ENCODE measurements around the gene SBDS.
A peak's percentile ranks its signal among the peaks of the same experiment; 100 is the strongest.
"Not testable (repeated sequence)": the region's sequence is repeated elsewhere in the genome, so short reads cannot be mapped to it uniquely, and the experiment has no call there.

The SBDS gene

GRCh38 chr7:66994691-66995049 lies 716 bp downstream of the SBDS start:
- DNase-seq (ENCODE audit: low spot score), result peak; percentile 26

GRCh38 chr7:66994051-66994450 lies 1.3 kb downstream of the SBDS start:
- DNase-seq (ENCODE audit: low spot score), result not testable (repeated sequence)

DNA sequence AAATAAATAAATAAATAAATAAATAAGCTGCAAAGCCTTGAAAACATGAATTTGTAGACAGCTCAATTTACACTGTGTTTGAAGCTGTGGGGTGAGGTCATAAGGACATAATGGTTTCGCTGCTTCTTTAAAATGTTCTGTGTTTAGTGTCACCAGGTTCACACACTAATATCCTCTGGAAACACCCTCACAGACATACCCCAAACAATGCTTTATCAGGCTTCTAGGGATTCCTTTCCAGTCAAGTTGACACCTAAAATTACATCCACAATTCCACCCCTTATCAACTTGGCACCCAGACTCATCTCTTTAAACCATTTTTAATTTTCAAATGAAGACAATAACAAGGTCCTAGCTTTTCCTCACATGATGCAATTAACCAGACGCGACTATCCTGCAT lies 5.8 kb downstream of the SBDS start:
- not testable (repeated sequence) for DNase-seq (ENCODE audit: low spot score)

DNA sequence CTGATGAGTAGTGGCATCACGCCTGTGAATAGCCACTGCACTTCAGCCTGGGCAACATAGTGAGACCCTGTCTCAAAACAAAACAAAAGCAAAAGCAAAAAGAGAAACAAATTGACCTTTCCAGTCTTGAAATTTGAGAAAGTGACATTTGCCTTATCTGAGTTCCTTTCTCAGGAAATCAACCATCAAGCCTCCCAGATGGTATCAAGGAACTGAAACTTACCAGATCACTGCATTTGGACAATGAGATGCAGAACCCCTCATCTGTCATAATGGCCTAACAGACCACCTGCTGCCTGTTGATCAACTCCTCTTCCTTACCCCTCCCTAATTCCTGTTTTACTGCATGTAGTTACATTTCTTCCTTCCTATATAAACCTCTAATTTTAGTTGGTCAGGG lies 15.1 kb downstream of the SBDS start:
- not testable (repeated sequence) for DNase-seq (ENCODE audit: low spot score)

- not testable (repeated sequence) for DNase-seq (ENCODE audit: low spot score)
Observed at GRCh38 chr7:66979013-66979412, 16.4 kb downstream of the SBDS start.

DNA sequence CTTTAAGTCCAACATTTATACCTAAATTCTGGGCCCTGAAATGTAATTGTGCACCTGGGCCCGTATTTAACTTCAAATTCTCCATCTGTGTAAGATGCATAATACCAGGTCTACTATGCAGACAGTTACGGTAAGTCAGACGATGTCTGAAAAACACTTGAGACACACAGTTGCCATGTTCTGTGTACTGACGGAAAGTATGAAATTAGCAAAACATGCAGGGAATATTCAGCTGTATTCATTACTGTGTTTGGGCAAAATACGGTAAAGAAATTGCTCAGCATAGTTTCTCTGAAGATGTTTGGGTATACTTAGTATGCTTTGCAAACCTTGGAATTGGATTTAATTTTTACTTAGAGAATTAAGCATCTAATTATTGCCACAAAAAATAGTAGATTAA lies 17.1 kb downstream of the SBDS start:
- not testable (repeated sequence) for DNase-seq (ENCODE audit: low spot score)

GRCh38 chr7:66974986-66975590 lies 20.3 kb downstream of the SBDS start:
- DNase-seq (ENCODE audit: low spot score), result no peak

DNA sequence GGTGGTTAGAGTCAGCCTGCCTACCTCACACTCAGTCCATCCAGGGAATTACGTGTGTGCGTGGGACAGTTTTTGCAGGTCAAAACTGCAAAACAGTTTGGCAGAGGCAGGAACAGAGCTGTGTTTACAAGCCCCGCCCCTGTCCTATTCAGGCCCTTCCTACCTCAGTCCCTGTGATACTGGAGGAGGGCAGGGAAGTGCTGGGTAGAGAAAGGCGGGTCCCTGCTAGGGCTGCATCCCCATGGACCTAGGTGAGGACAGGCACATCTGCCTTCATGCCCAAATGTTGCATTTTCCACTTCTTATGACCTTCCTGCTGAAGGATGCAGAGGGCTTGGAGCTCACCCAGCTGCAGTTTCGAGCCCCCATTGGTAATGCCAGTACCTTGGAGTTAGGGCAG lies 25.1 kb downstream of the SBDS start:
- DNase-seq (ENCODE audit: low spot score), result no peak

DNA sequence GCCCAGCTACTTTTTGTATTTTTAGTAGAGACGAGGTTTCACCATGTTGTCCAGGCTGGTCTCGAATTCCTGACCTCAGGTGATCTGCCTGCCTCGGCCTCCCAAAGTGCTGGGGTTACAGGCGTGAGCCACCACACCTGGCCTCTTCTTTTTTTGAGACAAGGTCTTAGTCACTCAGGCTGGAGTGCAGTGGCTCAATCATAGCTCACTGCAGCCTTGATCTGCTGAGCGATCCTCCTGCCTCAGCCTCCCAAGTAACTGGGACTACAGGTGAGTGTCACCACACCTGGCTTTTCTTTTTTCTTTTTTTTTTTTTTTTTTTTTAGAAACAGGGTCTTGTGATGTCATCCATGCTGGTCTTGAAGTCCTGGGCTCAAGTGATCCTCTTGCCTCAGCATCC lies 26.4 kb downstream of the SBDS start:
- not testable (repeated sequence) for DNase-seq (ENCODE audit: low spot score)

DNA sequence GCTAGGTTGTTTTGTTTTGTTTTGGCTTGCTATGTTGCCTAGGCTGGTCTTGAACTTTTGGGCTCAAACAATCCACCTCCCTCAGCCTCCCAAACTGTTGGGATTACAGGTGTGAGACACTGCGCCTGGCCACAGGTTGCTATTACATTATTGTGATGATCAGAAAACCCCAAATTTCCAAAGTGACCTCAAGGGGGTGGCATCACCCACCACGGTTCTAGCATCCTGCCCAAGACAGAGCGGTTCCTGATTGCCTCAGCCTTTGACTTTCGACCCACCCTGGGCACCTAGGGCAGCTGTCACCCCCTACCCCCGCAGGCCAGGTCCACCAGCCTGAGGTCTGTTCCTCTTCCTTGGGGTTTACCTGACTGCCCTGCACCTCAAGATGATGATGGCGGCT lies 28.4 kb downstream of the SBDS start:
- no peak for DNase-seq (ENCODE audit: low spot score)

DNA sequence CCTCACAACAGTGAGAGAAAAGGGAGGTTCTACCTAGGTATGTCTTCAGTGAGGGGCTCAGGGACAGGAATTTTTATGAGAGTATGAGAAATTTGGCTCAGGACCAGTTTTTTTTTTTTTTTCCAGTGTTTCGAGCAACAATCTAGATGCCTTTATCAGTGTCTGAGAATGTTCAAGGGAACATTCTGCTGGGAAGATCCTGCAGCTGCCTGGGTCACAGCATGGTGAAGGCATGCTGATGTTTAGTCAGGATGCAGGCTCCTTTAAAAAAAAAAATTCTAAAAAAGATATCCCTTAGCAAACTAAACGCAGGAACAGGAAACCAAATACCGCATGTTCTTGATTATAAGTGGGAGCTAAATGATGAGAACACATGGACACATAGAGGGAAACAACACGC lies 31.0 kb downstream of the SBDS start:
- DNase-seq (ENCODE audit: low spot score), result no peak

- DNase-seq (ENCODE audit: low spot score), result no peak
Observed at GRCh38 chr7:66961096-66961495, 34.3 kb downstream of the SBDS start.

- no peak for DNase-seq (ENCODE audit: low spot score)
Observed at GRCh38 chr7:66960192-66960591, 35.2 kb downstream of the SBDS start.

DNA sequence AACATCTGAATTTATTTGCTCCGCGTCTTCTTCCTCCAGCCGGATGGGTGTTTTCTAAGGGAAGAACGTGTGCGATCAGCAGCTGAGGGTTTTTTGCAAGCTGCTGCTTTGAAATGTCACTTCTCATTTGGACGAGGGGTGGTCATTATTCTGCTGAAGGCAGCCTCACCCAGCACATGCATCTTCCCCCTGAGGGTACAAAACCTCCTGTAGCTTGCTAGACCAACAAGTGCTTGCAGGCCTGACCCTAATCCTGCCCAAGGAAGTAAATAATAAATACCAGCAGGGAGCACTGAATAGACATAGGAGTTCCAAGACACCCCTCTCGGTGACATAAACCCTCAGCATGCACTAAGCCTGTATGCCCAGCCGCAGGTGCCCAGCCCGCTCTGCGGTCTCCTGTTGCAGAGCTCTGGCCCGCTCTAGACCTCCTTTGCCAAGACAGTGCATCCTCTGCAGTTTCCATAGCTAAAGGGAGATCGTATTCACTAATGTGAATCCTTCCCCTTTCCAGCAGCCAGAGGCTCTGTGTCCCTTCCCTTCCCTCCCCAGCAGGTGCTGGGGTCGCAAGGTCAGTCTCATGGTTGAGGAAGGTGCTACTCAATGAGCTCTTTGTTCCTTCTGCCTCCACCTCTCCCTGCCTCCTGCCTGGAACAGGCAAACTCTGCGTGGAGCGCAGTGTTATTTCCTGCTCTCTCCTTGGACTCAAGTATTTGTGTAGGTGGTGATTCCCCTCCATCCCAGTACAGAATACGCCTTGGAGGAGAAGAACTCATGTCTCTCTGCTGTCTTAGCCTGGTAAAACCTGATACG lies 36.6 kb downstream of the SBDS start:
- DNase-seq (ENCODE audit: low spot score), result no peak

GRCh38 chr7:66957595-66958290 lies 37.6 kb downstream of the SBDS start:
- DNase-seq (ENCODE audit: low spot score), result no peak

GRCh38 chr7:66953044-66953427 lies 42.4 kb downstream of the SBDS start:
- DNase-seq (ENCODE audit: low spot score), result no peak

- peak; percentile 66 for DNase-seq (ENCODE audit: low spot score)
Observed at GRCh38 chr7:66952343-66953043, 42.9 kb downstream of the SBDS start.

- DNase-seq (ENCODE audit: low spot score), result no peak
Observed at GRCh38 chr7:66950763-66951162, 44.6 kb downstream of the SBDS start.

GRCh38 chr7:66950311-66950710 lies 45.1 kb downstream of the SBDS start:
- no peak for DNase-seq (ENCODE audit: low spot score)

DNA sequence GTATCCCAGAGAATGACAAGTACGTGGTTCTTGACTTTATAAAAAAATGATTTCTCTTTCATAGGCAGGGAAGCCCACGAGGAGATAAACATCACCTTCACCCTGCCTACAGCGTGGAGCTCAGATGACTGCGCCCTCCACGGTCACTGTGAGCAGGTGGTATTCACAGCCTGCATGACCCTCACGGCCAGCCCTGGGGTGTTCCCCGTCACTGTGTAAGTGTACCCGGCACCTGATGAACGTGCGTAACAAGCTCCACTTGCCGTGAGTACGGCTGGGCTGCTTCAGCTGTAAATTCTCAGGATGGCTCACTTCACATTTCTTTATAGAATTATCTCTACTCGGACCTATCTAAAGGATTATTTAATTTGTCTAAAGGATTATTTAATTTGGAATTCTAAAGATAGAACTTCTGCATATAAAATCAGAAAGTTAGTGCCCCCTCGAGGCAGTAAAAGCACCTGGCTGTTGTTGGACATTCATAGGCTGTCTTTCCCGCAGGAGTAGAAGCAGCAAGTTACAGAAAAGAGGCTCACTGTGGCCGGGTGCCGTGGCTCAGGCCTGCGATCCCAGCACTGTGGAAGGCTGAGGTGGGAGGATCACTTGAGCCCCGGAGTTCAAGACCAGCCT lies 46.8 kb downstream of the SBDS start:
- no peak for DNase-seq (ENCODE audit: low spot score)

- DNase-seq (ENCODE audit: low spot score), result no peak
Observed at GRCh38 chr7:66946545-66946944, 48.8 kb downstream of the SBDS start.

- DNase-seq (ENCODE audit: low spot score), result no peak
Observed at GRCh38 chr7:66939325-66939724, 56.1 kb downstream of the SBDS start.

All from AG08395 (cell line).